Hindlimb muscle (tissue), 1 donor: ENCODE data around the gene MECP2. TPM values are rescaled to one million over a fixed set of nuclear protein-coding genes. Genes with fewer than 3 reads are reported as not detected.
"Not testable (repeated sequence)": the region's sequence is repeated elsewhere in the genome, so short reads cannot be mapped to it uniquely, and the experiment has no call there.

Source experiments
- DNase-seq: peaks from one replicate; pipeline ENCODE4 v3.0.0-alpha.2; 2013
- polyA plus RNA-seq: library from polyadenylated mRNA; unstranded; fragments of 120-200 nt; gene quantifications from one replicate; pipeline ENCODE4 v1.2.1, GENCODE V29; 2013; ENCODE audit not compliant: insufficient read length

MECP2 gene
- polyA plus RNA-seq, 1 donor: 25.1 TPM

DNA sequence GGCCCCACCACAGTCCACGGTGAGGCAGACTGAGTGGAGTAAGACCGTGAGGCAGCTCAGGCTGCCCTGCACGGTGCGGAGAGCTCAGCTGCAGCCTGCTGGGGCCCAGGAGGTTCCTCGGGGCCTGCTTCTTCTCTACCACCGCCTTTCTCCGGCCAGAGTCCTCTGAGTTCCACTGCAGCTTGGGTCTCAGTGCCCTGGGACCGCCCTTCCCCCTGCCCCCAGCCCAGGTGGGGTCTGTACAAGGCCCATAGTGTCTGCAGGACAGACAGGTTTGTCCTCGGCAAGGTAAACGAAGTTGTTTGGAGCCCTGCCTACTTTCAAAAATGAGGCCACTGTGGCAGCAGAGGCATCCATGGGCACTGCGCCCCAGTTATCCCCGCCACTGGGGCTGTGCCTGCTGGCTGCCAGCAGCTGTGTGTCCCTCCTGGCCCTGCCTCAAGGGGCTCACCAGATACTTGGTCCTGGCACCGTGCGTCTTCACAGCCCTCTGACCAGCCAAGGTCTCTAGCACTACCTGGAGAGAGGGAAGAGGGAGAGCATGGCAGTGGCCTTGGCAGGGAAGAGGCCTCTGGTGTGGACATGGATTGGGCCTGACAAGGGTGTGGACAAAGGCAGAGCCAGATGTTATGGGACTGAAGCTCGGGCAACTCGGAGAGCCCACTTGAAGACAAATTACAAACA, 81.8 kb downstream of the MECP2 start:
- DNase-seq: no peak

DNA sequence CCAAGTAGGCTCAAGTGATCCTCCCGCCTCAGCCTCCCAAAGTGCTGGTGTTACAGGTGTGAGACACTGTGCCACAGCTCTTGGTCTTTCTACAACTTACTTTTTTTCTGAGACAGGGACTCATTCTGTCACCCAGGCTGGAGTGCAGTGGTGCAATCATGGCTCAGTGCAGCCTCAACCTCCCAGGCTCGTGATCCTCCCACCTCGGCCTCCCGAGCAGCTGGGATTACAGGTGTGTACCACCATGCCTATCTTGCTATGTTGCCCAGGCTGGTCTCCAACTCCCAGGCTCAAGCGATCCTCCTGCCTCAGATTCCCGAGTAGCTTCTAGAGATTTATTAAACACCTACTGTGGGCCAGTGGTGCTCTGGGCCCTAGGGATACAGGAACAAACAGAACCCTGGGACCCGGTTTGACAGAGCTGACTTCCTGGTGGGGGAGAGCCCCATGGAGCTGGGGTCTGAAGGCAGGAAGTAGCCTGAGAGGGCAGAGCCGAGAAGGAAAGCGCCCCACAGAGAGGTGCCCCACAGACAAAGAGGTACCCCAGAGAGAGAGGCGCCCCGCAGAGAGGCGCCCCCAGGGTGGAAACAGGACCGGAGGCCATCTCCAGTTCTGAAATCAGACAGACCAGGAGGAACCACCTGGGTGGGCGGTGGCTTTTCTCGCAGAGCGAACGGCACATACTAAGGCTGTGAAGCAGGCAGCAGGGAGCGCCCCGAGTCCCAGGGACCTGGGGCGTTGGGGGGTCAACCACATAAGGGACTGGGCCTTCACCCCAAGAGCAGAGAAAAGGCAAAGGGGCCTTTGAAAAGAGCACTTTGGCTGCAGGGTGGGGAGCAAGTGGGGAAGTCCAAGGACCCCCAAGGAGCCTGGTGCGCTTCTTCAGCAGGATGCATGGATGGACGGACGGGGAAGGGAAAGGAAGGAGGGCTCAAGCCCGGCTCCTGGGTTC, 82.8 kb downstream of the MECP2 start:
- DNase-seq: no peak

DNA sequence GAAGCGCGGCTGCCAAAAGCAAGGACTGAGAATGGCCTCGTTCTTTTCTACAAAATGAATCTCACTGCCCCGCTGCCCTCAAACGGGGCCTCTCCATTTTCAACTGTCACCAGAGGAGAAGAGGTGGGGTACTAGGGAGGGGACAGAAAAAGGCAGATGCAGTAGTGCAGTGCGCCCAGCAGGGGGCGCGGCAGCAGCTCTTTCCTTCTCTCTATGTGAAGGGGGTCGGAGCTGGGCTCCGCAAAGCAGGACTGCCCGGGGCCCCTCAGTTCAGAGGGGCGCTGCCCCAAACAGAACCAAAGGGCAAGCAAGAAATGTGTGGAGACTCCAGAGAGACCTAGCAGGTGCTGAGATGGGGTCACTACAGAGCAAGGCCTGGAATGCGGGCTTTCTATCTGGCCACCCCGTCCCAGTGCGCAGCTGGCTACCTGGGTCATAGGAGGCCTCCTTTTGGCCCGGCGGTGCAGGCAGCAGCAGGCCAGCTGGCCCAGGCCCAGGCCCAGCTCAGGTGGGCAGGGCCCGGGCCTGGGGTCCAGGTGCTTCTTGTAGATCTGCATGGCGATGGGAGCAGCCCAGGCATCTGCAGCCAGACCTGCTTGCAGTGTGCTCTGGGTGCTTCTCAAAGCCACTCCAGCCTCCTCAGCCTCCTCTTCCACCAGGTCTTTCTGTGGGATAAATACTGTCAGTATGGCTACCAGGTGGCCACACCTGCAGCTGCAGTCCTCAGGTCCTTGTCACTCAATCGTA, 83.7 kb downstream of the MECP2 start:
- DNase-seq: peak; percentile 48

DNA sequence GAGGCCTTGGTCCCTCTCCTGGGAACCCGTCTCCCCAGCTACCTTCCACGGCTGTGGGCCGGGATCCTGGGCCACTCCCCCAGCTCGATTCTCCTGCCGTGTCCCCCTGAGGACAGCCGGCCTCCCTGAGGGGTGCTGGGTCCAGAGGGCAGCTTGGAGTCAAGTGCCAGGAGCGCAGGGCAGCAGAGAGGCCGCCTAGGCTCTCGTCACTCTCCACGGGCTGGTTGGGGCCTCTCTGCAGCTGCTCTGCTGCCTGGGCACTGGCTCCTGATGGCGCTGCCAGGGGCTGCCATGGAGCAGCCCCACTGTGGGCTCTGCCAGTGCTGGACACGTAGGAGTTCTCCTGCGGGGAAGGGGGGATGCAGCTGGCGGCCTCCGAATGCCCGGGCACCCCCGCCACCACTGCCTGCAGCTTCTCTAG, 84.5 kb downstream of the MECP2 start:
- DNase-seq: no peak

DNA sequence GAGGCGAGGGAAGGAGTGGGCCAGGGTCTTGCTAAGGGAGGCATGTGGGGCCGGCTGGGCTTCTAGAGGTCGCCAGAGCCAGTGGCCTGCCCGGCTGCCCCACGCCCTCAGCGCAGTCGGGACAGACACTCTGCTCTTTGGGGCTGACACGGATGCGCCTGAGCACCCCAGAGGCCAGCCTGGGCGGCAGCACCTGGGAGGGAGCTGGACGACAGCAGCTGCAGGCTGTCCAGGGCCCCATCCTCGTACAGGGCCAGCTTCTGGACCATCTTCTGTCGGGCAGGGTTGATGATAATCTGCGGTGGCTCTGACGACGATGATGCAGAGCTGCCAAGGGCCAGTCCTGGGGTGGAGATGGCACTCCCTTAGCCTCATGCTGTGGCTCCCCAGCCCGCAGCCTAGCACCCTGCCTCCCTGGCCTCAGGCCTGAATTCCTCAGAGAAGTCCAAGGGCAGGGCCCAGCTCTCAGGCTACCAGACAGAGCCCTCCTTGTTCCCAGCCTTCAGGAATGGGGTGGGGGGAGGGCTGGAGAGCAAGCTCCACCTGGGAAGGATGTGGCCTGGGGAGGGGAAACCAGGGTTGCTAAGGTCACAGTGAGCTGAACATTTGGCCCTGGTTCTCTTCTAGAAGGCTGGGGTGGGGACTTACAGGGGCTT, 85.1 kb downstream of the MECP2 start:
- DNase-seq: no peak

DNA sequence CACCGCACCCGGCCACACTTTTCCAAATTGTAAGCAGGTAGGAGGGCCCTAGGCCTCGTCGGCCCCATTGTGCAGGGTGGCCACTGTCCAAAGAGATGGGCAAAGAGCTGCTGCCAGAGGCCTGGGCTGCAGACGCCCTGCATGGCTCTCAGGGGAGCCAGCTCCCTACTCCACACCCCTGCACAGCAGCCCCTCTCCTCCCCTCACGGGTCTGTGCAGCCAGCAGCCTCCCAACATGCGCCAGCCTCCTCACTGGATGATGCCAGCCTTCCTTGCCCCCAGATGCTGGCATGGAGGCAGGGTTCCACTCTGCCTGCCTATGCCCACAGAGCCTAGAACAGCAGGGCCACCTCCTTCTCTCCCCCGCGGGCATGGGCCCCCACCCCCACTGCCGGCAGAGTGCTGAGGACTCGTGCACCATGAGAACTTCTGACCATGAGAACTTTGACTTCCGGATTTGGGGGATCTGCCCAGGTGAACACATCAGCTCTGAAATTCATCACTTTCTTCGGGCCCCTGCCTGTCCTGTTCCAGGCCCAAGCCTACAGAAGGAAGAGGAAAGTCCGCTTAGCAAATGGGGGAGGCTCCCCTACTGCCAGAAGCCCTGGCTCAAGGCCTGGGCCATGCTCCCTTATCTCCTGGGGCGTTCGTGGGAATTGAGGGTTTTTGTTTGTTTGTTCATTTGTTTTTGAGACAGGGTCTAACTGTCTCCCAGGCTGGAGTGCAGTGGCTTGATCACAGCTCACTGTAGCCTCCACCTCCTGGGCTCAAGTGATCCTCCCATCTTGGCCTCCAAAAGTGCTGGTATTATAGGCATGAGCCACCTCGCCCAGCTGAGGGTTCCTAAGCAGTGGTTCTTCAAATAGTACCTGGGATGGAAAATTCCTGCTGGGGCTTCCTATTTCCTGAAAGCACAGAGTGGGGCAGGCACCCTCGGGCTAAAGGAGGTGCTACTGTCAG, 85.9 kb downstream of the MECP2 start:
- no peak for DNase-seq

DNA sequence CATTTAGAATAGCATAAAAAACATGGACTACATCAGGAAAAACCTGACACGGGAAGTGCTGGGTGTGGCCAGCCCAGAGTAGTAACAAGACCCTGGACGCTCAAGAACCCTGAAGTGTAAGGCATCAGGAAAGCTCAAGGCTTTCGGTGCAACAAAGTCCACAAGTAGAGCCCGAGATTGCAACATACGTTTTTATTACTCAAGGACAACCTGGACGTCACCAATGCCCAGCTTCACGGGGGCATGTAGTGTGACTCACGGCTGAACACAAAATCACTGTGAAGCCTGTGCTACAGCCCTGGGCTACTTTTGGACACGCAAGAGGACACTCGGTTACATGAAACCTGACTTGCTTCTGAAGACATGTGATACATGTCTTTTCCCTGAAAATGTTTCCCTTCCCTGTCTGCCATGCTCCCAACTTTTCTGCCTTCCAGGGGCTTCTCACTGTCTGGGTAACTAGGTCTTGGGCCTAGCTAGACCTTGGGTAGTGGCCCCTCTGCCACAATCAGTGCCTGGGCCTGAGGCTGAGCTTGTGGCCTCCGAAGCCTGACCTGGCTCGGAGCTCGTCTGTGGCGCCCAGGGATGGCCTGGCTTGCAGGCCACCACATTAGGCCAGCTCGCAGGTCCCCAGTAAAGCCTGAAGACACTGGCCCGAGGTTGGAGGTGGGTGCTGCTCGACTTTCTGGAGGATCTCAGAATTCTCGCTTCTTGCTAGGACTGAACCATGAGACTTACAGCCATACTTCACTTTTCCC, 87.0 kb downstream of the MECP2 start:
- DNase-seq: no peak

DNA sequence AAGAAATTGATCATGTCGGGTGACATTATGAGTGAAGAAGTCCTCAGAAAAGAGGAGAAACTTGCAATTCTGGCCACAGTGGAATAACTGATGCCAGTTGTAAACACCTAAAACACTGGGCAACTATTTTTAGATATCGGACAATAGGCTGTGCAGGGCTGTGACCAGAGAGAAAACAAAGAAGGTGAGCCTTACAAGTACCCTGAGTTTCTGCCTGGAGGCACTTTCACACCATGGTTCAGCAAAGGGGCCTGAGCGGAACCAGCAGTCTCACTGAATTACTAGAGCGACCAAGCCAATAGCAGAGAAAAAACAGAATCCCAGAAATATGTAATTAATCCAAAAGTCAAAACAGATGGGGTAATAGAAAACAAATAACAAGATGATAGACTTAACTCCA, 89.0 kb downstream of the MECP2 start:
- no peak for DNase-seq

DNA sequence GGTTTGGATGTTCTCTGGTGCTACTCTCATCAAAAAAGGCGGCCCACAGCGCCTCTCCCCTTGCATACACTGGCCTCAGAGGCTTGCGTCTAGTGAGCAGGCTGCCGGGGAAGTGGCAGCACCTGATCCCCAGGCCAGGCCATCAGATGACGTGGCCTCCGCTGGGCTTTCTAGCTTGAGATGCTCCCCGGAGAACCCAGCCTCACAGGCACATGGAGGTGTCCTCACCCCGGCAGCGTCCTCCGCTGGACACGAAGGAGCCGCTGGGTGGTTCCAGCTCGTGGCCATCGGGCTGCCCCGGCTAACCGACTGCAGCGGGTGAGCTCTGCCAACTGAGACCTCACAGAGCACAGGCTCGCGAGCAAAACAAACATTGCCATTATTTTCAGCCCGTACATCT, 90.6 kb downstream of the MECP2 start:
- no peak for DNase-seq

DNA sequence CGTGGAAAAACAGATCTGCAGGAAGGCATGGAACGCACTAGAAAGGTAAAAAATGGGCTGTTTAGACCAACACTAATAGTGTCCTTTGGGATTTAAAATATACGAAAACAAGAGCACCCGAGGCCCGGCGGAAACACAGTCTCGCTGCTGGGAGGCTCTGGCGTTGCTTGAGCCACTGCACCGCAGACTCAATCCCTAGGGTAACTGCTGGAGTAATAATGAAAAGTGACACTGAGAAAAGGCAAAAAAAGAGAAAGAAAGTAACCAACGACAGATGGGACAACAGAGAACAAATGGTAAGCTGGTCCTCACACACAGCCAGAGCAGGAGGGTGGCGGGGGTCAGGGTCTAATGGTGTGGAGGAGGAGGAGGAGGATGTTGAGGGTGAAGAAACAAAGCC, 93.2 kb downstream of the MECP2 start:
- DNase-seq: no peak

DNA sequence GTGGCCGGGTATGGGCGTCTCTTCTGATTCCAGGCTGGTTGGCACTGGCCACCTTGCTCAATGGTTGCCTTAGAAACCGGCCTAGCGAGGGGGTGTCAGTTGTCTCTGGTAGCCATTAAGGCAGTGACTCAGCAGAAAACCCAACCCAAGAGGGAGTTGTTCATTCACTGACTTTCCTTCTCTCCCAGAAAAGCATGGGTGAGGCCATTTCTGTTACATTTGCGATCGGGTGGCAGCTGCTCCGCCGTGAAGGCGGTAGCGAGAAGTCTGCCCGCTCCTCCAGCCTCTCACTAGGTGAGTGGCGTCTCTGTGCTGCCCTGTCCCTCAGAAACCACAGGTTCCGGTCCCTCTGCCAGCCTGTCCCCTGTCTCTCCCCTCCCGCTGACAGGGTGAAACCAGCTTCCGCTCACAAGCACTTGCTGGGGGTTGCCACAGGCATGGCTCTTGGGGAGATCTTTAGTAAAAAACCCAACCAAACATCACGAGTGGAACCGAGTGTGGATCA, 95.2 kb downstream of the MECP2 start:
- DNase-seq: no peak

DNA sequence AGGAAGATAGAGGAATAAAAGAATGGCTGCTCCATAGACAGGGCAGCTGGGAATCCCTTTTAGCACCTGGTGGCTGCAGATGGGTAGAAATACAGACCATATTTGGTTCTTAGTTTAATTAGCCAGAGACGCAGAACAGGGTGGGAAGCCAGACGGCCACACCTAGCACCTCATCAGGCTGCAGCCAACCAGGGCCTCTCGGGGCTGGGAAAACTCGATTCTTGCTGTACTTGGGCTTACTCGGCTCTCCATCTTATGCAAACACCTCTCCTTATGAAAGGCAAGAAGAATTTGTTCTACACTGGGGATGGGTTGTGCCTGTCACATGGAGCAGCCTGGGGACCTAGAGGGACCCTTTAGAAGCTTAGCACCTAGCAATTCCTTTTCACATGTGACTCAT, 97.5 kb downstream of the MECP2 start:
- DNase-seq: no peak

DNA sequence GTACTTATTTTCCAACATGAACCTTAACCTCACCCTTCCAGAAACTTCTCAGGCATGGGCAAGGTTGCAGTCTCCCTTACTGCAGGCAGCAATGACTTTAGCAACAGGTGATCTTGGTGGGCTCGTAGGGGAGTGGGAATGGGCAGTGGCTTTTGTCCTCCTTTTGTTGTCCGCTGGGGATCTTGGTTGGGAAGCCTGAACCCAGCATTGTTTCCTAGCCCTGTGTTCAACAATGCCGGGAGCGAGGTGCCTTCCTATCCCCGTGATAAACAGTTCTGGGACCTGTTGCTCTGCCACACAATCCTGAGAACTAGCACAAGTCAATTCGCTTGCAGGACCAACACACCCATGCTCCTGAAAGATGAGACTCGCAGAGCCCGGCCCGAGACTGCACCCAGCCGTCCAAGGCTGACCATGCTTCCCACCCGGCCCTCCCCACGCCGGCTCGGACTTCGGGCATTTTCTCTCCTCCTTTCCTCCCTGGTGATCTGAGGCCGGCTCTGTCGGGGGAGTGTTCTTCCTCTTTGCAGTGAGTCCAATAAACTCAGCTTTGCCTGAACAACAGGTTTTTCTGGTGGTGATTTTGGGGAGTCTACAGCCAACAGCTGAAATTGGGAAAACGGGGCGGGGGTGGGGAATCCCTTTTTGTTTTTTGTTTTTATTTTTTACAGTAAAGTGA, 98.0 kb downstream of the MECP2 start:
- no peak for DNase-seq

DNA sequence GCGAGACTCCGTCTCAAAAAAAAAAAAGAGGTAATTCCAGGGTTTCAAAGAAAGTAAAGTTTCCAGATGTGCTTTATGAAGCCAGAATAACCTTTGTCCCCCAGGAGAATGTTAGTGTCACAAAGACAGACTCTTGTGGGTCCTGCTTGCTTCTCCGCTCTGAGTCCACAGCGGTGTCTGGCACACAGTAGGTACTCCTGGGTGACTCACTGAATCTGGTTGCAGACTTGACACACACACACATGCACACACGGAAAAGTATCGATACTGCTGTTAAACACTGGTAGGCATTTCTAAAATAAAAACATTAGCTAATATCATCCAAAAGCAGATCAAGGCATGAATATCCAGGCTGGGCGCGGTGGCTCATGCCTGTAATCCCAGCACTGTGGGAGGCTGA, 102.0 kb downstream of the MECP2 start:
- no peak for DNase-seq

DNA sequence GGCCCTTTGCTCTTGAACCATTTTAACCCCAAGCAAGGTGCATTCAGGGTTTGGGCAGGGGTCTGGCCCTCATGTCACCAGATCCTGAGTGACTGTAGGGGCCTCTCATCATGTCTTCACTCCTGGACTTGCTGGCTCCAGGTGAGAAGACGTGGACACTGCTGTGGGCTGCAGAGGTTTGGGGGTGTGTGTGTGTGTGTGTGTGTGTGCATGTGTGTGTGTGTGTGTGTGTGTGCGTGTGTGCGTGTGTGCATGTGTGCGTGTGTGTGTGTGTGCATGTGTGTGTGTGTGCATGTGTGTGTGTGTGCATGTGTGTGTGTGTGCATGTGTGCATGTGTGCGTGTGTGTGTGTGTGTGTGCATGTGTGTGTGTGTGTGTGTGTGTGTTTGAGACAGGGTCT, 103.1 kb downstream of the MECP2 start:
- not testable (repeated sequence) for DNase-seq

DNA sequence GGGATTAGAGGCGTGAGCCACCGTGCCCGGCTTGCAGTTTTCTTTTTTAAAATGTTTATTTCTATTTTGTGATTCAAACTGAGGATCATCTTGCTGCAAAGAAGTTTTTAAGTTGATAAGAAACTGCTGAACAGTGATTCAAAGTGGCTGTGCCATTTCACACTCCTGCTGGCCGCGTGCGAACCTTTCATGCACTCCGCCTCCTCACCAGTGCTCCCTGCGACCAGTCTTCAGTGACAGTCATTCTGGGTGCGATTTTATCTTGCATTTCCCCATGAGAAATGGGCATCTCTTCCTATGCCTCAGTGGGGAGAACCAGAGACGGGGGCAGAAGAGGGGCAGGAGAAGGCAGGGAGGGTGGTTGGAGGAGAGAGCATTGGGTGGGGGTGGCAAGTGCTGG, 103.5 kb downstream of the MECP2 start:
- DNase-seq: no peak

DNA sequence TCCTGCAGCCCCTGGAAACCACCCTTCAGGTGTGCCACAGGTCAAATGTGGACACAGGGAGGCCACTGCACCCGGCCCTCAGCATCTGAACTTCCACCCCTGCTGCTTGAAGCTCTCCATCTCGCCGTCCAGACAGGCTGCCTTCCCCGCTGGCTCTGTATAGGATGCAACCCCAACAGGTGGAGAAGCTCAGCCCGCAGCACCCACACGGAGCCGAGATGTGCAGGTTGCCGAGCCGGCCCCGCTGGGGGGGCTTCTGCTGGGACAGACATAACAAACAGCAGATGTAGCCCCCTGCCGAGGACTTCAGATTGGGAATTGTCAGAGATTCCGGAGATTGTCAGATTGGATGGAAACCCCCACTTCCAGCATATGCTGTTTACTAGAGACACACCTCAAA, 104.4 kb downstream of the MECP2 start:
- DNase-seq: no peak

DNA sequence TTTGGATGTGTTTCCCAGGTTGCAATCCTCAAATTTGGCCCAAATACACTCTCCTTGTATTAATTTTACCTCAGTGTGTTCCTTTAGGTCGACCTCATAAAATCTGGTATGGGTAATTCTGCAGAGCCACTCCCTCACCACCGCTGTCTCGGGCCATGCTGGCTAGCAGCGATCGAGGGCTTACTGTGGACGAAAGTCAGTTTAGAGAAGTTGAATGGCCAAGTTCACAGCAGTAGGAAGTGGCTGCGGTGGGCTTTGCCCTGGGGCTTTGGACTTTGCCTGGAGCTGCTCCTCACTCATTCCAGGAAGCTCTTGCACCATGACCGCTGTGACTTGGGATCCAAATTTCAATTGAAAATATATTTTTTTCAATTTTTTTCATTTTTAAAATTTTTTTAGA, 105.3 kb downstream of the MECP2 start:
- no peak for DNase-seq

DNA sequence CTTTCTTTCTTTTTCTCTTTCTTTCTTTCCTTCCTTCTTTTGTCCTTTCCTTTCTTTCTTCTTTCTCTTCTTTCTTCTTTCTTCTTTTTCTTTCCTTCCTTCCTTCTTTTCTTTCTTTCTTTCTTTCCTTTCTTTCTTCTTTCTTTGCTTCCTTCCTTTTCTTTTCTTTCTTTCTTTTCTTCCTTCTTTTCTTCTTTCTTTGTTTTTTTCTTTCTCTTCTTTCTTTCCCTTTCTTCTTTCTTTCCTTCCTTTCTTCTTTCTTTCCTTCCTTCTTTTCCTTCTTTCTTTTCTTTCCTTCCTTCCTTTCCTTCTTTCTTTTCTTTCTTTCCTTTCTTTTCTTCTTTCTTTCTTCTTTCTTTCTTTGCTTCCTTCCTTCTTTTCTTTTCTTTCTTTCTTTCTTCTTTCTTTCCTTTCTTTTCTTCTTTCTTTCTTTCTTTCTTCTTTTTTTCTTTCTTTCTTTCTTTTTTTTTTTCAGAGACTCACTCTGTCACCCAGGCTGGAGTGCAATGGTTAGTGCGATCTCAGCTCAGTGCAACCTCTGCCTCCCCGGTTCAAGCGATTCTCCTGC, 106.4 kb downstream of the MECP2 start:
- DNase-seq: no peak
